Glutamatergic neuron (in vitro differentiated cells): Measurements from ENCODE around the gene OR2T35. TPM values are rescaled to one million over a fixed set of nuclear protein-coding genes. Genes with fewer than 3 reads are reported as not detected.

Experiments
- DNase-seq: peaks from one replicate; pipeline ENCODE4 v3.0.0; 2022
- H3K27ac Mint-ChIP-seq: one replicate; pipeline ENCODE4 v1.8.0; 2020; ENCODE audit warnings: mild to moderate bottlenecking, mixed read lengths, inconsistent platforms; ENCODE audit not compliant: unreplicated experiment
- H3K27me3 Mint-ChIP-seq: one replicate; pipeline ENCODE4 v1.8.0; 2020; ENCODE audit warnings: mild to moderate bottlenecking, moderate library complexity, mixed read lengths, inconsistent platforms; ENCODE audit not compliant: unreplicated experiment
- H3K36me3 Mint-ChIP-seq: one replicate; pipeline ENCODE4 v1.8.0; 2020; ENCODE audit warnings: mild to moderate bottlenecking, mixed read lengths, inconsistent platforms; ENCODE audit not compliant: unreplicated experiment
- H3K4me1 Mint-ChIP-seq: one replicate; pipeline ENCODE4 v1.8.0; 2020; ENCODE audit warnings: mild to moderate bottlenecking, low read depth, mixed read lengths, inconsistent platforms; ENCODE audit not compliant: unreplicated experiment
- H3K4me3 Mint-ChIP-seq: one replicate; pipeline ENCODE4 v1.8.0; 2020; ENCODE audit warnings: mild to moderate bottlenecking, mixed read lengths, inconsistent platforms; ENCODE audit not compliant: unreplicated experiment
- H3K9me3 Mint-ChIP-seq: one replicate; pipeline ENCODE4 v1.8.0; 2020; ENCODE audit warnings: mild to moderate bottlenecking, moderate library complexity, mixed read lengths, inconsistent platforms; ENCODE audit not compliant: unreplicated experiment
- total RNA-seq: library from RNA; stranded (reverse); fragmentation: NEBNext Ultra II Directional; extraction: Animal tissue kit (Norgen Biotek cat#: 25700); gene quantifications from one replicate; pipeline ENCODE4 v1.2.1, GENCODE V29; 2021; ENCODE audit not compliant: unreplicated experiment
- TF ChIP-seq, protein P1 (sequence below): fragments of 200-600 bp; sonication (generic); IDR thresholded peaks from one replicate; pipeline ENCODE4 v1.5.0; 2021; ENCODE audit not compliant: partially characterized antibody, unreplicated experiment

OR2T35 gene
- total RNA-seq, 1 donor from 2014 or later: not detected

DNA sequence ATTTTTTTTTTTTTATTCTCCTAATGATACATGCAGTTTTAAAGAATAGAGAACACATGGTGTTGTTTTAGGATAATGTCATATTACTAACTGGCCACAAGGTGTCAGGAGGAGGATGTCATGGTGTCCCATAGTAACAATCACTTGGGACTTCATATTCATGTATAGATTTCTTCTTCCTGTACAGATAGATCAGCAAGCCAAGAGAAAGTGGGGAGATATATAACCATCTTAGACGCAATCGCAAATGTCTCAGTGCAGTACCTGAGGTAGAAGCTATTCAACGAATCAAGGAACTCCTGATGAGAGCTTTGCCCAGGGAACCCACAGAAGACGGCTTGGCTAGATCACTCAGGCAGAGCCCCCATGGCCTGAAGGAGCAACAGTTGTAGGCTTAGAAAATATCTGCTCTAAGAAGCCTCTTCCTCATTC lies 22.5 kb downstream of the OR2T35 start:
- no peaks in the 10 kb centered on the region for H3K27me3 Mint-ChIP-seq
- no peaks in the 10 kb centered on the region for H3K4me1 Mint-ChIP-seq
- H3K9me3 Mint-ChIP-seq: no peaks in the 10 kb centered on the region
- H3K36me3 Mint-ChIP-seq: no peaks in the 10 kb centered on the region
- TF ChIP-seq, protein P1, sequence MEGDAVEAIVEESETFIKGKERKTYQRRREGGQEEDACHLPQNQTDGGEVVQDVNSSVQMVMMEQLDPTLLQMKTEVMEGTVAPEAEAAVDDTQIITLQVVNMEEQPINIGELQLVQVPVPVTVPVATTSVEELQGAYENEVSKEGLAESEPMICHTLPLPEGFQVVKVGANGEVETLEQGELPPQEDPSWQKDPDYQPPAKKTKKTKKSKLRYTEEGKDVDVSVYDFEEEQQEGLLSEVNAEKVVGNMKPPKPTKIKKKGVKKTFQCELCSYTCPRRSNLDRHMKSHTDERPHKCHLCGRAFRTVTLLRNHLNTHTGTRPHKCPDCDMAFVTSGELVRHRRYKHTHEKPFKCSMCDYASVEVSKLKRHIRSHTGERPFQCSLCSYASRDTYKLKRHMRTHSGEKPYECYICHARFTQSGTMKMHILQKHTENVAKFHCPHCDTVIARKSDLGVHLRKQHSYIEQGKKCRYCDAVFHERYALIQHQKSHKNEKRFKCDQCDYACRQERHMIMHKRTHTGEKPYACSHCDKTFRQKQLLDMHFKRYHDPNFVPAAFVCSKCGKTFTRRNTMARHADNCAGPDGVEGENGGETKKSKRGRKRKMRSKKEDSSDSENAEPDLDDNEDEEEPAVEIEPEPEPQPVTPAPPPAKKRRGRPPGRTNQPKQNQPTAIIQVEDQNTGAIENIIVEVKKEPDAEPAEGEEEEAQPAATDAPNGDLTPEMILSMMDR: no peak
- H3K27ac Mint-ChIP-seq: no peak overlapping the region
- H3K4me3 Mint-ChIP-seq: no peak overlapping the region
- DNase-seq: no peak

DNA sequence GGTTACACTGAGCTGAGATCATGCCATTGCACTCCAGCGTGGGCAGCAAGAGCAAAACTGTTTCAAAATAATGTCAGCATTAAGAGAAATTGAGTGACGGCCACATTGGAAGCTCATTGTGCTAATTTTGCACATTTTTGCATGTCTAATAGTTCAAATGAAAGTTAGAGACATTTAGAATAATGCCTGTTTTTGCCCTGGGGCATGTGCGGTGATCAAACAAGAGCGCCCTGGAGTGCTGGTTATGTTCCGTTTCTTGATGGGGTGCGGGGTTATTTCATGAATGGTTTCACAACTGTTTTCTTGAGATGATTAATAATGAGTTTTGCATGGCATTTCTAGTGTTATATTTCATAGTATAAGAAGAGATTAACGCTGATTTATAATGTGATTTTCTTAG lies 23.3 kb downstream of the OR2T35 start:
- Mint-ChIP-seq H3K36me3 (no peaks in the 10 kb centered on the region), H3K4me3 (no peak overlapping the region), H3K27me3 (no peaks in the 10 kb centered on the region), H3K27ac (no peak overlapping the region), H3K9me3 (no peaks in the 10 kb centered on the region), H3K4me1 (no peaks in the 10 kb centered on the region)
- TF ChIP-seq, protein P1: no peak
- DNase-seq: no peak

DNA sequence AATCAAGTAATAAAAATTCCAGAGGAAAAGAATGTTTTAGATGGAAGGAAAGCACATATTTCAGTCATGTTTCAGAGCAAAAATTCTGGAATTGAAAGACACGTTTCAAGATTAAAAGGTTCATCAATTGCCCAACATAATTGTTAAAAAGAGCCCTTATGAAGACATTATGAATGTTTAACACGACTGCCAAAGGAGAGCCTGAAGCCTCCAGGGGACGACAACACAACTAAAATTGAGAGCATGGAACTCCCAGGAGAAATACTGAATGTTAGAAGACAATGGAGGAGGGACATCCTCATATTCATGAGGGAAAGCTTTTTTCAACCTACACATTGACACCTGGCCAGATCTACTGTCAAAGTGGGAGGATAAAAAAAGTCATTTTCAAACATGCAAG lies 26.2 kb downstream of the OR2T35 start:
- DNase-seq: no peak
- no peaks in the 10 kb centered on the region for H3K36me3 Mint-ChIP-seq
- no peaks in the 10 kb centered on the region for H3K27me3 Mint-ChIP-seq
- H3K9me3 Mint-ChIP-seq: peaks cover 1% of the 10 kb centered on the region
- no peak overlapping the region for H3K4me3 Mint-ChIP-seq
- H3K27ac Mint-ChIP-seq: no peak overlapping the region
- no peaks in the 10 kb centered on the region for H3K4me1 Mint-ChIP-seq
- TF ChIP-seq, protein P1: no peak

DNA sequence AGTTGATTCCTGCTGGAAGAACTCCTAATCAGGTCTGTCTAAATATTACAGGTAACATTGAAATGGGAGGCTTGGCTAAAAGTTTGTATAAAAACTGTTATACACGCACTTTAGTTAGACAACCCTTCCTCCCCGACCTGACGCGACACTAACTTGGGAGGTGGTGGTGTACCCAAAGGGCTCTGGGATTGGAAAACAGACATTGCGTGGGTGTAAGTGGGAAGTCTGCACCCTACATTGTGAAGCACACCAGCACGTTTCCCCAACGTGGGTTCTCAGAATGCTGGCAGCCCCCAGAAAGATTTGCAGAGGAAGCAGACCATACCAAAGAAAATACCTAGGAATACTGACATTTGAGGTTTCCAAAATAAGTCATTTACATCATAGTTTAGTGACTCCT lies 27.0 kb downstream of the OR2T35 start:
- H3K9me3 Mint-ChIP-seq: peaks cover 2% of the 10 kb centered on the region
- TF ChIP-seq, protein P1: no peak
- no peak overlapping the region for H3K4me3 Mint-ChIP-seq
- DNase-seq: no peak
- no peaks in the 10 kb centered on the region for H3K4me1 Mint-ChIP-seq
- H3K27ac Mint-ChIP-seq: no peak overlapping the region
- H3K27me3 Mint-ChIP-seq: no peaks in the 10 kb centered on the region
- H3K36me3 Mint-ChIP-seq: no peaks in the 10 kb centered on the region

DNA sequence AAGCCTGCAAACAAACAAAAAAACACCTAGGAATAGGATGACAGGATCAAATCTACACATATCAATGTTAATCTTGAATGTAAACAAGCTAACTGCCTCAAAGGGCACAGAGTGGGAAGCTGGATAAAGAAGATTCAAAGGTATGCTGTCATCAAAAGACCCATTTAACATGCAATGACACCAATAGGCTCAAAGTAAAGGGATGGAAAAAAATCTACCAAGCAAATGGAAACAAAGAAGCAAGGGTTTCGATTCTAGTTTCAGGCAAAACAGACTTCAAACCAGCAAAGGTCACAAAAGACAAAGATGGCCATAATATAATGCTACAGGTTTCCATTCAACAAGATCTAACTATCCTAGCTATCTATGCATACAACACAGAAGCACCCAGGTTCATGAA lies 31.3 kb downstream of the OR2T35 start:
- H3K27ac Mint-ChIP-seq: no peak overlapping the region
- H3K4me3 Mint-ChIP-seq: no peak overlapping the region
- no peaks in the 10 kb centered on the region for H3K36me3 Mint-ChIP-seq
- no peaks in the 10 kb centered on the region for H3K27me3 Mint-ChIP-seq
- TF ChIP-seq, protein P1: no peak
- no peak for DNase-seq
- peaks cover 3% of the 10 kb centered on the region for H3K9me3 Mint-ChIP-seq
- no peaks in the 10 kb centered on the region for H3K4me1 Mint-ChIP-seq
